WTC11 (cell line): ENCODE data around the gene CLPX. TPM values are rescaled to one million over a fixed set of nuclear protein-coding genes. Genes with fewer than 3 reads are reported as not detected.

Experiments used
- ATAC-seq: fragments of 200-7000 bp; cut with Tn5 transposase; 2 replicates; pipeline ENCODE4 v1.10.0; 2021; ENCODE audit warnings: mild to moderate bottlenecking, moderate library complexity
- CTCF ChIA-PET: fragments of 300-600 bp; sonication (Branson Sonifier 250); formaldehyde crosslinking; loops from one replicate; lab custom pipeline; 2021; ENCODE audit warnings: antibody characterized with exemption; lab: Charles Lee
- POLR2A ChIA-PET: fragments of 350-600 bp; sonication (Branson Sonifier 250); formaldehyde crosslinking; loops from one replicate; lab custom pipeline; 2021; ENCODE audit warnings: antibody characterized with exemption; lab: Charles Lee
- DNase-seq: peaks from one replicate; pipeline ENCODE4 v3.0.0; 2021; ENCODE audit warnings: low spot score
- H3K27ac Mint-ChIP-seq: 2 replicates; pipeline ENCODE4 v1.8.0; 2021; ENCODE audit warnings: mixed read lengths
- H3K27me3 Mint-ChIP-seq: 2 replicates; pipeline ENCODE4 v1.8.0; 2021; ENCODE audit warnings: low read depth, mild to moderate bottlenecking, moderate library complexity, mixed read lengths
- H3K36me3 Mint-ChIP-seq: 2 replicates; pipeline ENCODE4 v1.8.0; 2021; ENCODE audit warnings: mixed read lengths
- H3K4me1 Mint-ChIP-seq: 2 replicates; pipeline ENCODE4 v1.8.0; 2022; ENCODE audit warnings: mixed read lengths
- H3K4me3 Mint-ChIP-seq: 2 replicates; pipeline ENCODE4 v1.8.0; 2021; ENCODE audit warnings: mild to moderate bottlenecking, moderate library complexity, mixed read lengths
- H3K9me3 Mint-ChIP-seq: 2 replicates; pipeline ENCODE4 v1.8.0; 2021; ENCODE audit warnings: mixed read lengths
- CREB1 ChIP-seq: sonication (generic); formaldehyde crosslinking; IDR thresholded peaks from 2 replicates; pipeline ENCODE4 v1.8.0; 2023; ENCODE audit warnings: mild to moderate bottlenecking, missing genetic modification reagents
- ETV6 ChIP-seq: sonication (generic); formaldehyde crosslinking; IDR thresholded peaks from 2 replicates; pipeline ENCODE4 v1.8.1; 2022; ENCODE audit warnings: mild to moderate bottlenecking, missing genetic modification reagents
- FOXK1 ChIP-seq: sonication (generic); formaldehyde crosslinking; IDR thresholded peaks from 2 replicates; pipeline ENCODE4 v1.8.0; 2022; ENCODE audit warnings: mild to moderate bottlenecking, moderate library complexity, missing genetic modification reagents
- FOXP1 ChIP-seq: sonication (generic); formaldehyde crosslinking; IDR thresholded peaks from 2 replicates; pipeline ENCODE4 v1.8.0; 2022; ENCODE audit warnings: missing genetic modification reagents, mild to moderate bottlenecking, moderate library complexity, borderline replicate concordance
- GABPB1 ChIP-seq: sonication (generic); formaldehyde crosslinking; IDR thresholded peaks from 2 replicates; pipeline ENCODE4 v1.8.1; 2023; ENCODE audit warnings: mild to moderate bottlenecking, missing genetic modification reagents
- JUN ChIP-seq: sonication (generic); formaldehyde crosslinking; IDR thresholded peaks from 2 replicates; pipeline ENCODE4 v1.8.0; 2023; ENCODE audit warnings: mild to moderate bottlenecking, missing genetic modification reagents
- KAT7 ChIP-seq: sonication (generic); formaldehyde crosslinking; IDR thresholded peaks from 2 replicates; pipeline ENCODE4 v1.8.1; 2023; ENCODE audit warnings: missing genetic modification reagents, mild to moderate bottlenecking, borderline replicate concordance
- NFE2L1 ChIP-seq: sonication (generic); formaldehyde crosslinking; IDR thresholded peaks from 2 replicates; pipeline ENCODE4 v1.8.1; 2023; ENCODE audit warnings: missing genetic modification reagents
- NFYB ChIP-seq: sonication (generic); formaldehyde crosslinking; conservative IDR thresholded peaks from 2 replicates; pipeline ENCODE4 v1.8.0; 2022; ENCODE audit warnings: low read depth, missing genetic modification reagents
- PRRX2 ChIP-seq: fragments of 250-450 bp; sonication (Bioruptor Pico); IDR thresholded peaks from 2 replicates; pipeline ENCODE4 v1.8.0; 2021; ENCODE audit warnings: mild to moderate bottlenecking
- SP1 ChIP-seq: sonication (generic); formaldehyde crosslinking; conservative IDR thresholded peaks from 2 replicates; pipeline ENCODE4 v1.8.1; 2022; ENCODE audit warnings: missing genetic modification reagents
- TCF7 ChIP-seq: sonication (generic); formaldehyde crosslinking; IDR thresholded peaks from 2 replicates; pipeline ENCODE4 v1.8.0; 2022; ENCODE audit warnings: mild to moderate bottlenecking, low read depth, missing genetic modification reagents, moderate library complexity
- TP53 ChIP-seq: sonication (generic); formaldehyde crosslinking; IDR thresholded peaks from 2 replicates; pipeline ENCODE4 v1.8.1; 2023; ENCODE audit warnings: mild to moderate bottlenecking, missing genetic modification reagents
- ZNF121 ChIP-seq: sonication (generic); formaldehyde crosslinking; IDR thresholded peaks from 2 replicates; pipeline ENCODE4 v1.8.0; 2023; ENCODE audit warnings: missing genetic modification reagents
- ZNF396 ChIP-seq: fragments of 250-450 bp; sonication (Bioruptor Pico); IDR thresholded peaks from 2 replicates; pipeline ENCODE4 v1.8.0; 2021; ENCODE audit warnings: mild to moderate bottlenecking, moderate library complexity, borderline replicate concordance
- total RNA-seq: library from RNA; stranded (reverse); gene quantifications from 3 replicates; pipeline ENCODE4 v1.2.3, GENCODE V29; 2021
- TF ChIP-seq, protein P1 (sequence below): fragments of 250-450 bp; sonication (Bioruptor Pico); IDR thresholded peaks from 2 replicates; pipeline ENCODE4 v1.9.0; 2021; ENCODE audit warnings: mild to moderate bottlenecking
- TF ChIP-seq, protein P2 (sequence below): fragments of 250-450 bp; sonication (Bioruptor Pico); IDR thresholded peaks from 2 replicates; pipeline ENCODE4 v2.1.2; 2022; ENCODE audit warnings: mild to moderate bottlenecking, moderate library complexity
- TF ChIP-seq, protein P3 (sequence below): sonication (generic); formaldehyde crosslinking; IDR thresholded peaks from 2 replicates; pipeline ENCODE4 v1.8.0; 2022; ENCODE audit warnings: mild to moderate bottlenecking, missing genetic modification reagents
- TF ChIP-seq, protein P4 (sequence below): fragments of 200-600 bp; IDR thresholded peaks from 2 replicates; pipeline ENCODE4 v1.8.0; 2022; ENCODE audit warnings: antibody characterized with exemption

CLPX gene
- total RNA-seq, 1 experiment from 2014 or later, result 68.7 TPM

DNA sequence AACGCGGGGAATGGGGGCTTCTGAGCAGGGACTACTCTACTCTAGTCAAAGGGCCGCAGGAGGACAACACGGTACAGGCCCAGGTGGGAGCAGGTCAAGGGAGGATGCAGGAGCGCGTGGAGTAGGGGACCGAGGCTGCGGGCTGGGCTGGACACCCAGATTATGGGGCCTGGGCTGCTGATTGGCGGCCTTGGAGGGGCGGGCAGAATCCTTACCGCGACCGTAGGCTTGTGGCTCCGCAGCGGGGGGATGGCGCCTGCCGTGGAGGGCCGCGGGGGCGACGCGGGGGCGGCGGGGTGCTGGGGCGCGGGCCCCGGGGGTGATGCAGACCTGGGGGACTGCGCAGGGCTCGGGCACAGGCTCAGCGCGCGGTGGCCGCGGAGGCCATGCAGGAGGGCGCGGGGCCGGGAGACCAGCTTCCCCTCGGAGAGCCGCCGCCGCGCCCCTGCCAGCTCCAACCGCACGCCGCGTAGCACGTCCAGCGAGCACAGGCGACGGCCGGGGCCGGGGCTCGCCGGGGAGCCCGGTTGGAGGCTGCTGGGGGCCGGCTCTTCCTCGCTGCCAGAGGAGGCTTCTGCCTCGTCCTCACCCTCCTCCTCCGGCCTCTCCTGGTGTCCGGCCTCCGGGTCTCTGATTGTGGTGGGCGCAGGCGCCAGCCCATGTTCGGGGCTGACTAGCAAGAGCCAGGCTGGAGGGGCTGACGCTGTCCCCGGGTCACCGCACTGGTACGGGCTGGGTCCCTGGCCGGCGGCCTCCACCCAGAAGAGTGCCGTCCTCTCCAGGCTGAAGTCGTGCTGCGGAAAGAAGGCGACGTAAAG lies 83.0 kb downstream of the CLPX start:
- ChIA-PET POLR2A (interaction anchor here (0.8 to 2.5 kb wide), 4 partner anchors 10 to 35 kb away, joined by 3 to 12 read pairs (median 8); partner anchors contain the start of gene RASL12), CTCF (interaction anchor here (0.5 to 6.1 kb wide), 64 partner anchors 8 to 417 kb away, joined by 3 to 308 read pairs (median 5); partner anchors contain the start of genes ANKDD1A, CILP, CLPX and KBTBD13)
- H3K27me3 Mint-ChIP-seq, result peaks cover 10% of the 10 kb centered on the region
- H3K9me3 Mint-ChIP-seq, result no peaks in the 10 kb centered on the region
- peak overlapping the region; percentile 89 for H3K4me3 Mint-ChIP-seq
- peaks cover 2% of the 10 kb centered on the region for H3K4me1 Mint-ChIP-seq
- H3K27ac Mint-ChIP-seq, result peak overlapping the region; percentile 86
- no peaks in the 10 kb centered on the region for H3K36me3 Mint-ChIP-seq
- ATAC-seq (peak; percentile 79), DNase-seq (peak; percentile 66)
- TF ChIP-seq JUN (CRISPR knock-in tag), result no peak
- no peak for TF ChIP-seq TCF7 (CRISPR knock-in tag)
- TF ChIP-seq, protein P1, sequence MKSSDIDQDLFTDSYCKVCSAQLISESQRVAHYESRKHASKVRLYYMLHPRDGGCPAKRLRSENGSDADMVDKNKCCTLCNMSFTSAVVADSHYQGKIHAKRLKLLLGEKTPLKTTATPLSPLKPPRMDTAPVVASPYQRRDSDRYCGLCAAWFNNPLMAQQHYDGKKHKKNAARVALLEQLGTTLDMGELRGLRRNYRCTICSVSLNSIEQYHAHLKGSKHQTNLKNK (CRISPR knock-in tag), result no peak
- no peak for TF ChIP-seq NFE2L1
- no peak for TF ChIP-seq FOXK1 (CRISPR knock-in tag)
- peak; percentile 38; the same call in 1 of the 2 replicates for TF ChIP-seq FOXP1 (CRISPR knock-in tag)
- 0 out of 2 replicates have a peak, but pooled peaks have one; percentile 46 for TF ChIP-seq TP53 (CRISPR knock-in tag)
- no peak for TF ChIP-seq ZNF396 (CRISPR knock-in tag)
- TF ChIP-seq ZNF121 (CRISPR knock-in tag), result 0 out of 2 replicates have a peak, but pooled peaks have one; percentile 6
- TF ChIP-seq KAT7 (CRISPR knock-in tag), result no peak
- no peak for TF ChIP-seq CREB1 (CRISPR knock-in tag)
- no peak for TF ChIP-seq NFYB (CRISPR knock-in tag)
- TF ChIP-seq, protein P2, sequence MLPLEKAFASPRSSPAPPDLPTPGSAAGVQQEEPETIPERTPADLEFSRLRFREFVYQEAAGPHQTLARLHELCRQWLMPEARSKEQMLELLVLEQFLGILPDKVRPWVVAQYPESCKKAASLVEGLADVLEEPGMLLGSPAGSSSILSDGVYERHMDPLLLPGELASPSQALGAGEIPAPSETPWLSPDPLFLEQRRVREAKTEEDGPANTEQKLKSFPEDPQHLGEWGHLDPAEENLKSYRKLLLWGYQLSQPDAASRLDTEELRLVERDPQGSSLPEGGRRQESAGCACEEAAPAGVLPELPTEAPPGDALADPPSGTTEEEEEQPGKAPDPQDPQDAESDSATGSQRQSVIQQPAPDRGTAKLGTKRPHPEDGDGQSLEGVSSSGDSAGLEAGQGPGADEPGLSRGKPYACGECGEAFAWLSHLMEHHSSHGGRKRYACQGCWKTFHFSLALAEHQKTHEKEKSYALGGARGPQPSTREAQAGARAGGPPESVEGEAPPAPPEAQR, result no peak
- TF ChIP-seq SP1 (CRISPR knock-in tag), result peak; percentile 49; the same call in 1 of the 2 replicates
- TF ChIP-seq, protein P3, sequence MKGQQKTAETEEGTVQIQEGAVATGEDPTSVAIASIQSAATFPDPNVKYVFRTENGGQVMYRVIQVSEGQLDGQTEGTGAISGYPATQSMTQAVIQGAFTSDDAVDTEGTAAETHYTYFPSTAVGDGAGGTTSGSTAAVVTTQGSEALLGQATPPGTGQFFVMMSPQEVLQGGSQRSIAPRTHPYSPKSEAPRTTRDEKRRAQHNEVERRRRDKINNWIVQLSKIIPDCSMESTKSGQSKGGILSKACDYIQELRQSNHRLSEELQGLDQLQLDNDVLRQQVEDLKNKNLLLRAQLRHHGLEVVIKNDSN (CRISPR knock-in tag), result no peak
- TF ChIP-seq PRRX2 (CRISPR knock-in tag), result no peak
- TF ChIP-seq GABPB1, result no peak
- TF ChIP-seq, all 79 proteins: peak for 4

DNA sequence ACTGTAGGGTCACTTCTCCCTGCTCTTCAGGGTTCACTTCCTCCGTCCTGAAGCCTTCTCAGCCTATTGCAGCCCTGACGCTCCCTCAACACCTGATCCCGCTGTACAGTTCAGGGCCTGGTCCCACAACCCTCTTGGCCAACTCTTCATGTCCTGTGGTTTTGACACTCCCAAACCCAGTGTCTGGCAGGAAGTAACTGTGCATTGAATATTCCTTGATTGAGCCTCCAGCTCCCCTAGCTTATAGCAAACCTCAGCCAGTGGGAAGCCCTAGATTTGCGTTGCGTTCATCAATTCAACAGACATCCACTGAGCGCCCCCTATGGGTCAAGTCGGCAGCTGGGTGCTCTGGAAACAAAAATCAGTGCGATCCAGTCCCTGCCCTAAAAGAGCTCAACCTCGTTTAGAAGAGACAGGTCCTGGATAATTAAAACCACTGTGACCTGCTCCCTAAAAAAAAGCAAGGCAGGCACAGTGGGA lies 83.7 kb downstream of the CLPX start:
- H3K4me1 Mint-ChIP-seq, result peaks cover 2% of the 10 kb centered on the region
- TF ChIP-seq JUN (CRISPR knock-in tag) (no peak), ETV6 (CRISPR knock-in tag) (0 out of 2 replicates have a peak, but pooled peaks have one; percentile 22)
- TF ChIP-seq, protein P4, sequence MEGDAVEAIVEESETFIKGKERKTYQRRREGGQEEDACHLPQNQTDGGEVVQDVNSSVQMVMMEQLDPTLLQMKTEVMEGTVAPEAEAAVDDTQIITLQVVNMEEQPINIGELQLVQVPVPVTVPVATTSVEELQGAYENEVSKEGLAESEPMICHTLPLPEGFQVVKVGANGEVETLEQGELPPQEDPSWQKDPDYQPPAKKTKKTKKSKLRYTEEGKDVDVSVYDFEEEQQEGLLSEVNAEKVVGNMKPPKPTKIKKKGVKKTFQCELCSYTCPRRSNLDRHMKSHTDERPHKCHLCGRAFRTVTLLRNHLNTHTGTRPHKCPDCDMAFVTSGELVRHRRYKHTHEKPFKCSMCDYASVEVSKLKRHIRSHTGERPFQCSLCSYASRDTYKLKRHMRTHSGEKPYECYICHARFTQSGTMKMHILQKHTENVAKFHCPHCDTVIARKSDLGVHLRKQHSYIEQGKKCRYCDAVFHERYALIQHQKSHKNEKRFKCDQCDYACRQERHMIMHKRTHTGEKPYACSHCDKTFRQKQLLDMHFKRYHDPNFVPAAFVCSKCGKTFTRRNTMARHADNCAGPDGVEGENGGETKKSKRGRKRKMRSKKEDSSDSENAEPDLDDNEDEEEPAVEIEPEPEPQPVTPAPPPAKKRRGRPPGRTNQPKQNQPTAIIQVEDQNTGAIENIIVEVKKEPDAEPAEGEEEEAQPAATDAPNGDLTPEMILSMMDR, result peak; percentile 76
- H3K9me3 Mint-ChIP-seq, result no peaks in the 10 kb centered on the region
- ChIA-PET CTCF (interaction anchor here (0.5 to 6.1 kb wide), 65 partner anchors 8 to 416 kb away, joined by 3 to 308 read pairs (median 5); partner anchors contain the start of genes ANKDD1A, CILP, CLPX and KBTBD13), POLR2A (interaction anchor here (0.7 to 2.5 kb wide), 4 partner anchors 14 to 47 kb away, joined by 3 to 12 read pairs (median 8); partner anchors contain the start of gene RASL12)
- peaks cover 10% of the 10 kb centered on the region for H3K27me3 Mint-ChIP-seq
- ATAC-seq (peak; percentile 76), DNase-seq (peak; percentile 93)
- no peaks in the 10 kb centered on the region for H3K36me3 Mint-ChIP-seq
- H3K4me3 Mint-ChIP-seq, result peak overlapping the region; percentile 89
- H3K27ac Mint-ChIP-seq, result peak overlapping the region; percentile 86
